ENCODE results near the gene GREB1L.
"Not testable (repeated sequence)": the region's sequence is repeated elsewhere in the genome, so short reads cannot be mapped to it uniquely, and the experiment has no call there.

DNA sequence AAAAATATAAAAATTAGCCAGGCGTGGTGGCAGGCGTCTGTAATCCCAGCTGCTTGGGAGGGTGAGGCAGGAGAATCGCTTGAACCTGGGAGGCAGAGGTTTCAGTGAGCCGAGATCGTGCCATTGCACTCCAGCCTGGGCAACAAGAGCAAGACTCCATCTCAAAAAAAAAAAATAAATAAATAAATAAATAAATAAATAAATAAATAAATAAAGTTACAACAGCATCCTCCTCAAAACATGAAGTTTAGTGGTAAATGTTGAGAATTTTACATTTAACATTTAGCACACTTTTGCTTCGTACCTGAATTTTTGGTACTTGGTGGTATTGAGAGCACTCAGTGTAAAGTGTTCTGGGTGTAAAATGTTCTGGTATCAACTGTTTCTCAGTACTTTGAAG, 36.2 kb downstream of the GREB1L start:
- not testable (repeated sequence) for TF ChIP-seq POLR2A (IDR thresholded peaks at IDR 0.05; ENCODE audit: low read length); GATA1 (IDR thresholded peaks at IDR 0.05; ENCODE audit: low read depth, low read length)

Measured in erythroblast (primary cell).